GM18867 (cell line): ENCODE results near the gene SUN5.

Experiments used
- ATAC-seq: cut with Tn5 transposase; IDR thresholded peaks from one replicate; pipeline ENCODE4 v1.9.1; 2021; ENCODE audit warnings: mild to moderate bottlenecking, moderate library complexity; ENCODE audit not compliant: unreplicated experiment

The SUN5 gene

DNA sequence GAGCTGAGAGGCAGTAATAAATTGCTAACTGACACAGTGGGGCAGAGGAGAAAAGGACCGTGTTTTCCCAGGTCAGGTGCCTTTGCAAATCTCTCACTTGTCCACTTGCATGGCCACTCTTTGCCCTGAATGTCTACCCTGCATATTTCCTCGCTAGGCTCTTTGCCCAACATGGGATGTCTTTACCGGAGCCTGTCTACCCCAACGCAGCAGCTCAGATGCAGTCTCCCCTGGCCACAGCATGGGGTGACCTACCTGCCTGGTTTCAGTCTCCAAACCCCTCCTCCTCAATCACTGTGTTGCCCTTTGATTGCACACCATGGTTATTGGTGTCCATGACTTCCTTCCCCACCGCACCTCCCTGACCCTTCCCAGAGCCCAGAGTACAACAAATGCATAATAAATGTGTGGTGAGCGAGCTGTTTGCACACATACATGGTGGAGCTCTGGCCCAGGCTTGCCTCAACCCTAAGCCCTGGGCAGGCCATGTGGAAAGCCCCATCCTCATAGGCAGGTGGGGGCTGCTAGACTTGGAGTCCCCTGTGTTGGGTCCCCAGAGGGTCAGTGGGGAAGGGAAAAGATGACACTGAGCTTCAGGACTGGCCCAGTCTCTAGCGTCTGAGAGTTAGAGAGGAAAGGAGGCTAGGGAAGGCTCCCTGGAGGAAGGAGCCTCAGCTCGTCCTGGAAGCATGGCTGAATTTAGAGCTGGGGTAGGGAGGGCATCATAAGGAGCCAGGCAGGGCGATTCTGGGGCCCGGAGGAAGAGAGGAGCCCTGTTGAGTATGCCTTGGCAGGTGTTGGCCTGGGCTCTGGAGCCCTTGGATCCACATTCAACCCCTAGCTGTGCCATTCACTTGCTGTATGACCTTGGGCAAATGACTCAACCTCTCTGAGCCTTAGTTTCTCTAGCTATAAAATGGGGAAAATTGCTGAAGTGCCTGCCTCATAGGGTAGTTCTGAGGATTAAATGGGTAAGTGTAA, 22.8 kb upstream of the SUN5 start:
- no peak for ATAC-seq

- ATAC-seq = no peak
These were observed 22.0 kb upstream of the SUN5 start for GRCh38 chr20:33026072-33026778.

GRCh38 chr20:33025318-33025876, 21.2 kb upstream of the SUN5 start:
- ATAC-seq = no peak

DNA sequence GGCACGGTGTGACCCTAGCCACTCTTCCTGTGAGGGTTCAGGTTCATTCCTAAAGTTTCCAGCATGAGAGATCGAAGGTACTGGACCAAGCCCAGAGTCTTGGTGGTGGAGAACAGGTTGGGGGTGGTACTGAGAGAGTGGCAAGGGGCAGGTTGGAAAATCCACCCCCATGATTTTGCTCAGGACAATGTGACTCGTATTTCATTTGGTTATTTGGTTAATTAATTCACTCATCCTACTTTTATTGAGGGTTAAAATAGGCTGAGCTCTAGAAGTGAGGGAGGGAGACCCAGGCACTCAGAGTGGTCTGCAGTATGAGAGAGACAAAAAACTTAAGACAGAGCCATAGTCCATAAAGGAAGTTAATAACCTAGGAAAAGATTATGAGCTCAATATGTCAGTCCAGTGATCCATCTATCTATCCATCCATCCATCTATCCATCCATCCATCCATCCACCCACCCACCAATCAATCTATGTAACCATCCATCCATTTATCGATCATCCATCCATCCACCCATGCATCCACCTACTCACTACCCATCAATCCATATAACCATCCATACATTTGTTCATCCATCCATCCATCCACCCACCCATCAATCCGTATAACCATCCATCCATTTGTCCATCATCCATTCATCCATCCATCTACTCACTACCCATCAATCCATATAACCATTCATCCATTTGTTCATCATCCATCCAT, 20.5 kb upstream of the SUN5 start:
- no peak for ATAC-seq

DNA sequence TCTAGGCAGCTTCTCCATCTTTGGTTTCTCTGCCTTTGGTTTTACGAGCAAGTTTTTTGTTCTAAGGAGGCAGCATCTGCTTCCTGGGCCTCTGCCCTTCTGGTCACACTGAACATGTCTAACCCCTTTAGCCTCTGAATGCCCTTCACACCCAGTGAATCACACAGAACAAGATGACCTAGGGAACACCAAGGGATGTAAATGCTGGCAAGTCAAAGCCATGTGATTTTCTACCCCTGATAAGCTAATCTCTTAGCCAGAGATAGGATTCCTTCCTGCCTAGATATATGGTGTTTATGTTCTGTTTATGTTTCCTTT, 20.0 kb upstream of the SUN5 start:
- no peak for ATAC-seq

GRCh38 chr20:33023439-33024242, 19.4 kb upstream of the SUN5 start:
- no peak for ATAC-seq

GRCh38 chr20:33022694-33023438, 18.6 kb upstream of the SUN5 start:
- no peak for ATAC-seq

DNA sequence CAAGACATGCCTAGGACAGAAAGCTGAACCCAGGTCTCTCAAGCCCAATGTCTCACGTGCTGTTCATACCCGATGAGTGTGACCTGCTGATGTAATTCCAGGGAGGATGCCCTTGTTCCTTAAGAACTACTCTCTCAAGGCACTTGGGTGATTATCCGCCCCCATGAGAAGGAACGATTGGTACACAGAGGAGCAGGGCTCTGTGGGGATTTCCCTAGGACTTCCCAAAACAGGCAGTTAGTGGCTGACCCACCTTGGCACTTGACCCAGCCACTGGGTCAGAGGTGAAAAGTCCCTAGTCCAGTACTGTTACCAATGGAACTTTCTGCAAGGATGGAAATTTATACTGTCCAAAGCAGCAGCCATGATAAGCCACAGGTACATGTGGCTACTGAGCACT, 18.1 kb upstream of the SUN5 start:
- no peak for ATAC-seq

- no peak for ATAC-seq
These were observed 17.6 kb upstream of the SUN5 start for GRCh38 chr20:33021879-33022278.

GRCh38 chr20:33020278-33021161, 16.3 kb upstream of the SUN5 start:
- no peak for ATAC-seq

- ATAC-seq = no peak
These were observed 15.4 kb upstream of the SUN5 start for GRCh38 chr20:33019465-33020277.

DNA sequence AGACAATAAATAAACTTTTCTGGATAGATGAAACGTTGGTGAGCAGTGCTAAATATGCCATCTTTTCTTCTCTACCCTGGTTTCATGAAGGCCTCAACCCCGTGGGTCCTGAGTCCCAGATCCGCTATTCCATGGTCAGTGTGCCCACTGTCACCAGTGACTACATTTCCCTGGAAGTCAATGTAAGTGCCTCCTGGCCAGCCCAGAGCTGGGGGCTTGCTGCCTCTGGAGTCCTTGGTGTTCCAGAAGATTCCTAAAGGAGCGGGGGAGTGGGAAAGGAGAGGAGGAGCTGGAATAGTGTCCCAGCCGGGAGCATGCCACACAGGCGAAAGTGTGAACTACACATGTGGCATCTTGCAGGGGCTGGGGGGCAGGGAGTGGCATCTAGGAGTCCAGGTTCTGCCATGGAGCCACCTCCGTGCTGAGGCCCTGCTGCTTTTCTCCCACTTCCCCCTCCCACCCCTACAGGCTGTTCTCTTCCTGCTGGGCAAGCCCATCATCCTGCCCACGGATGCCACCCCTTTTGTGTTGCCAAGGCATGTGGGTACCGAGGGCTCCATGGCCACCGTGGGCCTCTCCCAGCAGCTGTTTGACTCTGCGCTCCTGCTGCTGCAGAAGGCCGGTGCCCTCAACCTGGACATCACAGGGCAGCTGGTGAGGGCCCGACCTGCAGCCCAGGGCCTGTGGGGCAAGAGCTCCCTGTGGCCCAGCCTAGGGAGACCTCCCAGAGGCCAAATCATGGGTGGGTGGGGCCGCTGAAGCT, 14.1 kb upstream of the SUN5 start:
- ATAC-seq = no peak

DNA sequence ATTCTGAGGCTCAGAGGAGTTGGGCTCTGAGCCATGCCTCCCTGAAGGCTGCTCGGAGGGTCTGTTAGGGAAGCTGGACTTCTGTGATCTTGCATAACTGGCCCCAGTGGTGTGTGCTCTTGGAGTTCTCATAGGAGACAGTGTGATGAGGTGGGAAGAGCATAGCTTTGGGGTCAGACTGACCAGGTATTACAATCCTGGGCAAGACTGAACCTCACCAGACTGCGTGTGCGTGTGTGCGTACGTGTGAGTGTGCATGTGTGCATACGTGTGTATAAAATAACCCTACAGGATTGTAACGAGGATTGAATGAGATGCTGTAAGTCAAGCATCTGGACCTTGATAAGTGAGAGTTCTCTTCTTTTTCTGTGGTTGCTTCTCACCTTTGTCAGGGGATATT, 13.3 kb upstream of the SUN5 start:
- ATAC-seq = no peak

DNA sequence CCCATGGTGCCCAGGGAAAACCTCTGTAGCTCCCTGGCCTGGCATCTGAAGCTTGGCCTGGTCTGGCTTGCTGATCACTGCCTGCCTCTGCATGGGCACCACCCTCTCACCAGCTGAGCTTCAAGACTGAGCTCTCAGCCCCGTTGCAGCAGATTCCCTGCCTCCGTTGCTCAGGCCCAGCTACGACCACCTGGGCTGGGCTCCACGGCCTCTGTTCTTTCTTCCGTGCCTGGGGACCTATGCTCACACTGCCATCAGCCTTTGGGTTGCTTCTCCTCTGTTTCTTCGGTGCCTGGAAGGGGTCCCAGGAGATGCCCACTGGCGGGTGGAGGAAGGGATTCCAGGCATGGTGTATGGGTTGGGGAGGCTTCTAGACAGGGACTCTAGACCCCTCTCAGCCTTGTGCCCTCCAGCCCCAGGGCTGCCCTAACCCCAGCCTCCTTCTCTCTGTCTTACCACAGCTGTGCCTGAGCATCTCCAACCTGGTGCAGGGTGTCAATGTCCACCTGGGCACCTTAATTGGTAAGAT, 12.4 kb upstream of the SUN5 start:
- no peak for ATAC-seq

DNA sequence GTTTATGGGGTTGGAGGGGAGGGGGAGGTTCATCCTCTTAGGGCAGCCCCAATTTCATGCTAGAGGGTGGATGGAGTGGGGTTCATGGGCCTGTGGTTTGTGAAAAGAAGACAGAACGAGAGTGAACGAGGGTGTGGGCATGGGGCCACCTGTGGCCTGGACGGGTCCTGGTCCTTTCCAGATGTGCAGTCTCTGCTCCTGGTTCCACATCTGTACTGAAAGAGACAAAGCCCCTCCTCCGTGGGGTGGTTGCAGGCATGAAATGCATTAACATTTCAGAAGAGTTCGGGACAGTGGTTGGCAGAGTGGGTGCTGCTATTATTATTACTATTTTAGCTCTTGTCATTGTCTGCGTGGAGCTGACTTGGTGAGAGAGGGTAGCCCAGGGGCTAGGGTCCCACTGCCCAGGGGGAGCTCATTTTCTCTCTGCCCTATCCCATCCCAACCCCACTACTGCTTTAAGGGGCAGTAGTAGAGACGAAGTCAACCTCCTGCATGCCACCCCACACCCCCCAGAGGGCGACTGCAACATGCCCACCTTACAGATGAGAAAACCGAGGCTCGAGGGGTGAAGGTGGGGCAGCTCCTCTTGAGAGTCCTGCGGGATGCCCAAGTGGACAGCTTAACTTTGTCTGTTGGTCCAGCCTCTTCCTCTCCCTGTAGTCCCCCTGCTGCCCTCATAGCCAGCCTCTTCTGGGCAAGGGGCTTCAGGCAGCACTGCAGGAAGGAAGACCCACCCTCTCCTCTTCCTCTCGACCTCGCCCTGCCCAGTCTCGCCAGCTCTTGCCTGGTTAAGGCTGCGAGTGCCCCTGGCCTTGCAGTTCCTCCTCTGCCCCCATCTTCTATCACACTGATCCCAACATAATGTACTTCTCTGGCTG, 11.7 kb upstream of the SUN5 start:
- no peak for ATAC-seq

GRCh38 chr20:33015114-33015484, 10.9 kb upstream of the SUN5 start:
- ATAC-seq = no peak
